ENCODE data around the gene GPR162.

- TF ChIP-seq EZH2 (IDR thresholded peaks at IDR 0.05; ENCODE audit: low read depth) = no peak
- peak; percentile 96 for TF ChIP-seq CTCF (conservative IDR thresholded peaks at IDR 0.05)
These were observed 47.7 kb downstream of the GPR162 start for GRCh38 chr12:6869049-6870021.

Measured in PC-9 (cell line).